PC-3 (cell line): ENCODE data around the gene DNAH2.

ENCODE experiments used
- CTCF ChIP-seq: fragments of 300-600 bp; sonication (generic); conservative IDR thresholded peaks from 2 replicates; pipeline ENCODE4 v1.5.1; 2017; ENCODE audit warnings: antibody characterized with exemption, low read depth, mild to moderate bottlenecking, low read length
- EZH2 ChIP-seq: fragments of 300-600 bp; sonication (generic); IDR thresholded peaks from one replicate; pipeline ENCODE4 v1.6.1; 2017; ENCODE audit warnings: antibody characterized with exemption, mild to moderate bottlenecking, low read length; ENCODE audit not compliant: unreplicated experiment
- EZH2phosphoT487 ChIP-seq: fragments of 300-600 bp; sonication (generic); IDR thresholded peaks from 2 replicates; pipeline ENCODE4 v1.6.1; 2018; ENCODE audit warnings: mild to moderate bottlenecking, antibody characterized with exemption, low read length, borderline replicate concordance

- no peak for TF ChIP-seq CTCF
- TF ChIP-seq EZH2: no peak
- no peak for TF ChIP-seq EZH2phosphoT487
These were observed 22.2 kb downstream of the DNAH2 start for GRCh38 chr17:7739746-7740145.
